HuH-7 (cell line): ENCODE results near the gene ZNF280D.
"Not testable (repeated sequence)": the region's sequence is repeated elsewhere in the genome, so short reads cannot be mapped to it uniquely, and the experiment has no call there.

Source experiments
- DNase-seq: peaks from one replicate; pipeline ENCODE4 v3.0.0; 2011; ENCODE audit warnings: low spot score

The ZNF280D gene, protein sequence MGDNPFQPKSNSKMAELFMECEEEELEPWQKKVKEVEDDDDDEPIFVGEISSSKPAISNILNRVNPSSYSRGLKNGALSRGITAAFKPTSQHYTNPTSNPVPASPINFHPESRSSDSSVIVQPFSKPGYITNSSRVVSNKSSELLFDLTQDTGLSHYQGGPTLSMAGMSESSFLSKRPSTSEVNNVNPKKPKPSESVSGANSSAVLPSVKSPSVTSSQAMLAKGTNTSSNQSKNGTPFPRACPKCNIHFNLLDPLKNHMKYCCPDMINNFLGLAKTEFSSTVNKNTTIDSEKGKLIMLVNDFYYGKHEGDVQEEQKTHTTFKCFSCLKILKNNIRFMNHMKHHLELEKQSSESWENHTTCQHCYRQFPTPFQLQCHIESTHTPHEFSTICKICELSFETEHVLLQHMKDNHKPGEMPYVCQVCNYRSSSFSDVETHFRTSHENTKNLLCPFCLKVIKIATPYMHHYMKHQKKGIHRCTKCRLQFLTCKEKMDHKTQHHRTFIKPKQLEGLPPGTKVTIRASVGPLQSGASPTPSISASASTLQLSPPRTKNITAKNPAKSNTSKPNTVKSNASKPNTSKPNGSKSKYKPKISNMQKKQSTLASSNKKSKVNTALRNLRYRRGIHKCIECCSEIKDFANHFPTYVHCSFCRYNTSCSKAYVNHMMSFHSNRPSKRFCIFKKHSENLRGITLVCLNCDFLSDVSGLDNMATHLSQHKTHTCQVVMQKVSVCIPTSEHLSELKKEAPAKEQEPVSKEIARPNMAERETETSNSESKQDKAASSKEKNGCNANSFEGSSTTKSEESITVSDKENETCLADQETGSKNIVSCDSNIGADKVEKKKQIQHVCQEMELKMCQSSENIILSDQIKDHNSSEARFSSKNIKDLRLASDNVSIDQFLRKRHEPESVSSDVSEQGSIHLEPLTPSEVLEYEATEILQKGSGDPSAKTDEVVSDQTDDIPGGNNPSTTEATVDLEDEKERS

GRCh38 chr15:56733136-56734012 lies at the start of gene ZNF280D:
Gene ZNF280D (minus strand): TSS chr15:56733509. CDS start chr15:56707109, 26,400 bp downstream.
- DNase-seq: peak; percentile 47

DNA sequence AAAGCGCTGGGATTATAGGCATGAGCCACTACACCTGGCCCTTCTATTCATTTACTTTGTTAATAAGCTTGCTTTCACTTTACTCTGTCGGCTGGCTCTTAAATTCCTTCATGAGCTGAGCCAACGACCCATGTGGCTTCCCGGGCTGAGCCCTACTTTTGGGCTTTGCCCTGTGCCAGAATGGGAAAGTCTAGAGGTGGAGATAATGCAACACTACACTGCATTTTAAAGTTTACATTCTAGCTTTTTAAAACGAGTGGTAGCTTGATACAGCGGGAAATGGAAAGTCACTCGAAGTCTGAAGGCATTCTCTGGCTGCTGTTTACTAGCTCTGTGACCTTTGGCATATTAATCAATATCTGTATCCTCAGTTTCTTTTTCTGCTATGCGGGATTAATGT lies 49.0 kb upstream of the ZNF280D start:
- no peak for DNase-seq

DNA sequence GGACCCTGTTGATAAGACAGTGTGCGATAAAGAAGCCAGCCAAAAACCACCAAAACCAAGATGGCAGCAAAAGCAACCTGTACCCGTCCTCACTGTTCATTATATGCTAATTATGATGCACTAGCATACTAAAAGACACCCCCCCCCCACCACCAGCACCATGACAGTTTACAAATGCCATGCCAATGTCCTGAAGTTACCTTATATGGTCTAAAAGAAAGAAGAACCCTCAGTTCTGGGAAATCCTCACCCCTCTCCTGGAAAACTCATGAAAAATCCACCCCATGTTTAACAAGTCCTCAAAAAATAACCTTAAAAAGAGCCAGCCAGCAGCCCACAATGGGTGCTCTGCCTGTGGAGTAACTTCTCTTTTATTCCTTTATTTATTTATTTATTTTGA lies 48.4 kb upstream of the ZNF280D start:
- no peak for DNase-seq

DNA sequence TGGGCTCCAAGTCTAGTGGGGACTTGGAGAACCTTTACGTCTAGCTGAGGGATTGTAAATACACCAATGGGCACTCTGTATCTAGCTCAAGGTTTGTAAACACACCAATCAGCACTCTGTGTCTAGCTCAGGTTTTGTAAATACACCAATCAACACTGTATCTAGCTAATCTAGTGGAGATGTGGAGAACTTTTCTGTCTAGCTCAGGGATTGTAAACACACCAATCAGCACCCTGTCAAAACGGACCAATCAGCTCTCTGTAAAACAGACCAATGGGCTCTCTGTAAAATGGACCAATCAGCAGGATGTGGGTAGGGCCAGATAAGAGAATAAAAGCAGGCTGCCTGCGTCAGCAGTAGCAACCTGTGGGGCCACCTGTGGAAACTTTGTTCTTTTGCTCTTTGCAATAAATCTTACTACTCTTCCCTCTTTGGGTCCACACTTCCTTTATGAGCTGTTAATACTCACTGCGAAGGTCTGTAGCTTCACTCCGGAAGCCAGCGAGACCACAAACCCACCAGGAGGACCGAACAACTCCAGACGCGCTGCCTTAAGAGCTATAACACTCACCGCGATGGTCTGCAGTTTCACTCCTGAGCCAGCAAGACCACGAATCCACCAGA lies 46.9 kb upstream of the ZNF280D start:
- DNase-seq: not testable (repeated sequence)

- DNase-seq: not testable (repeated sequence)
These were observed 46.1 kb upstream of the ZNF280D start for GRCh38 chr15:56779449-56779848.

GRCh38 chr15:56778761-56779160 lies 45.5 kb upstream of the ZNF280D start:
- no peak for DNase-seq

DNA sequence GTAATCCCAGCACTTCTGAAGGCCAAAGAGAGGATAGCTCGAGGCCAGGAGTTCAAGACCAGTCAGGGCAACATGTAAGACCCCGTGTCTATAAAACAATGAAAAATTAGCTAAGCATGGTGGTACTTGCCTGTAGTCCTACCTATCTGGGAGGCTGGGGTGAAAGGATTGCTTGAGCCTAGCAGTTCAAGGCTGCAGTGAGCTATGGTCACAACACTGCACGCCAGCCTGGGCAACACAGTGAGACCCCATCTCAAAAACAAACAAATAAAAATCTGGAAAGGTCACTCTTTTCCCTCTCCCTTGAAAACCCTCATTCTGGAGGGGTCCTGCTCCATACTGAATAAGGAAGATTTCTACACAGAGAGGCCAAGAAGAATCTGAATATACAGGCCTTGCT lies 43.5 kb upstream of the ZNF280D start:
- no peak for DNase-seq

- DNase-seq: no peak
These were observed 42.3 kb upstream of the ZNF280D start for GRCh38 chr15:56775641-56776040.

- DNase-seq: no peak
These were observed 41.0 kb upstream of the ZNF280D start for GRCh38 chr15:56774356-56774755.

DNA sequence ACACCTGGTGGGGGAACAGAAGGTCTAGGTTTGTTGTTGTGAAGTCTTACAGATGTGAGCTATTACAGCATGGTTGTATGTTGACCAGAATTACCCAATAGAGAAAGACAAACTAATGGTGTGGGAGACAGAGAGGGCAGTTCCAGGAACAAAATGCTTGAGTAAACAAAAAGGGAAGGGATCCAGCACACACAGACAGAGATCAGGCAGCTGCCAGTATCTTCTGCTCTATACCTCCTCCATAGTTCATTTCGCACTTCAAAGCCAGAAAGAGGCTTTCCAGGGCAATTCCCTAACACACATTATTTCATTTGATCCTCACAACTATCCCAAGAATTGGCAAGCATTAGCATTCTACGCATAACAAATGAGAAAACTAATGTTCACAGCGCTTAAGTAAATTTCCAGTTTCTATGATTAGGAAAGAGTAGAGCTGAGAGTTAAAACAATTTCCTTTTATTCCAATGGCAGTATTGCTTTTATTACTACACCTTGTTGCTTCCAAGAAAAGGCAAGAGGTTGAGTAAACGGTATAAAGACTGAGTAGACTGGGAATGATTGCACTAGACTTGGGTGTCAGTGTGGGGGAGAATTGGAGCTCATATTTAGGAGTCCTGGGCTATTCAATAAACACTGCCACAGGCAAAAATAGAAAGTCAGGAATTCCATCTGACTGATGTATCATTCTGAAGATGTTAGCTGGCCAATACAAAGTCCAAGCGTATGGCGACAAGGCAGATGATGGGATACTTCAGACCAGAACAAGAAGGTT lies 39.7 kb upstream of the ZNF280D start:
- DNase-seq: peak; percentile 61

DNA sequence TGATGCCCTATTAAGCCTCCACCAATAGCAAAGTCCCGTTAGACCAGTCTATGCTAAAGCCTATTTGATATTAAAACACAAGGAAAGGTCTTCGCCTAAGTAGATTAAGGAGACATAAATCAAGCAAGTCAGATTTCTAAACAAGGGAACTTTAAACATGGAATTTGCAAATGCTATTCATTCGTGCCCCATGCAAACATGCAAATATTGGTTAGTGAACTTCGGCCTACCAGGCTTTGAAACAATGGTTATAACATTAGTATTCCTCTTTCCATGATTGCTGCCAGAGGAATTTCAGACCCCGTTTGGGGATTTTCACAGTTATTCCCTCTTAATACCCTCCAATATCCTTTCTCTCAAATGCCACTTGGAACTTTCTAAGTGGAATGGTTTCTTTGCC lies 36.9 kb upstream of the ZNF280D start:
- DNase-seq: no peak

DNA sequence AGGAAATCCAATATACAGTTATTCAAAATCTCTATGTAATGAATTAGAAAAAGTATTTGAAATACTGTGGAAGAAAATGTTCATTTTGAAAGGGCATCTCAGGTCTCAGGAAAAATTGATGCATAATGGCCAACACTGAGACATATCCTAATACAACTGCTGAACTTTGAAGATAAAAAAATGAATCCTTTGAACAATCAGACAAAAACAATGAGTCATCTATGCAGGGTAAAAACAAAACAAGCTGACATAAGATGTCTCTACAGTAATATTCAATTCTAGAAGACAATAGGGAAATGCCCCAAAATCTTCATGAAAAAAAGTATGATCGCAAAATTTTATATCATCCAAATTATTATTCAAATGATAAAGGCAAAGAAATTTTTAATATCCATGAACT lies 34.0 kb upstream of the ZNF280D start:
- DNase-seq: no peak

GRCh38 chr15:56765251-56765650 lies 31.9 kb upstream of the ZNF280D start:
- no peak for DNase-seq

- no peak for DNase-seq
These were observed 30.0 kb upstream of the ZNF280D start for GRCh38 chr15:56763141-56763895.

DNA sequence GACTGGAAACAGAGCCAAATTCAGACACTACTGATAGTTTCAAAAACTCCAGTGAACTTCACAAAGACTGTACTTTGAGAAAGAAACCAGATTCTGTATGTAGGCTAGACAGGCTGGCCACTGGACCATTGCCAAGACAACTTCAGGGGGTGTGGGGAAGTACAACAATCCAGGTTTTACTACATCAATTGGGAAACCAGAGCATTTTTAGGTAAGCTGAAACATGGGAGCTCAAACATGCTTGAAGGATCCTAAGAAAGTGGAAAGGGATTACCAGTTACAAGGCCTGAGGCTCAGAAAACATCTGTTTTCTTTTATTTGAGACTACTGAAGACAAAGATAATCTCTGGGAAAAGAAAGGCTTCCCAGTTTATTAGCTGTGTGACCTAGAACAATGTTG lies 26.9 kb upstream of the ZNF280D start:
- DNase-seq: no peak

GRCh38 chr15:56759450-56759845 lies 26.1 kb upstream of the ZNF280D start:
- no peak for DNase-seq

- DNase-seq: no peak
These were observed 25.6 kb upstream of the ZNF280D start for GRCh38 chr15:56758770-56759449.

- no peak for DNase-seq
These were observed 24.6 kb upstream of the ZNF280D start for GRCh38 chr15:56757875-56758274.

- DNase-seq: no peak
These were observed 21.6 kb upstream of the ZNF280D start for GRCh38 chr15:56754772-56755370.
